ENCODE results near the gene UGT3A1.
A peak's percentile ranks its signal among the peaks of the same experiment; 100 is the strongest.
"Not testable (repeated sequence)": the region's sequence is repeated elsewhere in the genome, so short reads cannot be mapped to it uniquely, and the experiment has no call there.

UGT3A1 gene

DNA sequence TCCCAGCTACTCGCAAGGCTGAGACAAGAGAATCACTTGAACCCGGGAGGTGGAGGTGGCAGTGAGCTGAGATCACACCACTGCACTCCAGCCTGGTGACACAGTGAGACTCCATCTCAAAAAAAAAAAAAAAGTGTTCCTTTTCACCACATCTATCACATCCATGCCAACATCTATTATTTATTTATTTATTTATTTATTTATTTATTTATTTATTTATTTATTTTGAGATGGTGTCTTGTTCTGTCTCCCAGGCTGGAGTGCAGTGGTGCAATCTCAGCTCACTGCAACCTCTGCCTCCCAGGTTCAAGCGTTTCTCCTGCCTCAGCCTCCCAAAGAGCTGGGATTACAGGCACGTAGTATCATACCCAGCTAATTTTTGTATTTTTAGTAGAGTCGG lies 28.4 kb upstream of the UGT3A1 start:
- not testable (repeated sequence) for H3K36me3 ChIP-seq (ENCODE audit: control insufficient read depth, low read depth, low read length); H3K9ac ChIP-seq (ENCODE audit: low read length); H3K9me3 ChIP-seq (ENCODE audit: control insufficient read depth, low read depth, low read length); H3K4me1 ChIP-seq (ENCODE audit: control insufficient read depth, low read depth, low read length); H3K27ac ChIP-seq (ENCODE audit: low read length); H3K27me3 ChIP-seq (ENCODE audit: control insufficient read depth, insufficient read depth, low read length); H3K4me3 ChIP-seq (ENCODE audit: low read length)

GRCh38 chr5:36017622-36018021 lies 26.4 kb upstream of the UGT3A1 start:
- H3K9me3 ChIP-seq (ENCODE audit: control insufficient read depth, low read depth, low read length), result peaks cover 22% of the 10 kb centered on the region
- no peak overlapping the region for H3K9ac ChIP-seq (ENCODE audit: low read length)
- H3K27me3 ChIP-seq (ENCODE audit: control insufficient read depth, insufficient read depth, low read length), result no peaks in the 10 kb centered on the region
- no peak overlapping the region for H3K4me3 ChIP-seq (ENCODE audit: low read length)
- H3K4me1 ChIP-seq (ENCODE audit: control insufficient read depth, low read depth, low read length), result no peaks in the 10 kb centered on the region
- H3K36me3 ChIP-seq (ENCODE audit: control insufficient read depth, low read depth, low read length), result no peaks in the 10 kb centered on the region
- no peak overlapping the region for H3K27ac ChIP-seq (ENCODE audit: low read length)

DNA sequence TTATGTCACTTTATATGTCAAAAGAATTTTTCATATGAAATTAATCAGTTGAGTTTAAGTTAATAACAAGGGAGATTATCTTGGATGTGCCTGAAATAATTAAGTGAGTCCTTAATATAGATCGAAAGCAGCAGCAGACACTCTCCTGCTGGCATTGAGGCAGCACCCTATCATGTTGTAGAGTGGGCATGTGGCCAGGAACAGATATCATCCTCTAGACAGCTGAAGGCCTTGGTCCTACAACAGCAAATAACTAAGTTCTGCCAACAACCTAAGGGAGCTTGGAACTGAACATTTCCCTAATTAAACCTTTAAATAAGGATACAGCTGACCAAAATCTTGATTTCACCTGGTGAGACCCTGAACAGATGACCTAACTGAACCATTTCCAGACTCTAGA lies 25.8 kb upstream of the UGT3A1 start:
- Histone ChIP-seq H3K9me3 (ENCODE audit: control insufficient read depth, low read depth, low read length) (peaks cover 23% of the 10 kb centered on the region), H3K9ac (ENCODE audit: low read length) (no peak overlapping the region), H3K36me3 (ENCODE audit: control insufficient read depth, low read depth, low read length) (no peaks in the 10 kb centered on the region), H3K4me3 (ENCODE audit: low read length) (no peak overlapping the region), H3K27ac (ENCODE audit: low read length) (no peak overlapping the region), H3K4me1 (ENCODE audit: control insufficient read depth, low read depth, low read length) (no peaks in the 10 kb centered on the region), H3K27me3 (ENCODE audit: control insufficient read depth, insufficient read depth, low read length) (no peaks in the 10 kb centered on the region)

DNA sequence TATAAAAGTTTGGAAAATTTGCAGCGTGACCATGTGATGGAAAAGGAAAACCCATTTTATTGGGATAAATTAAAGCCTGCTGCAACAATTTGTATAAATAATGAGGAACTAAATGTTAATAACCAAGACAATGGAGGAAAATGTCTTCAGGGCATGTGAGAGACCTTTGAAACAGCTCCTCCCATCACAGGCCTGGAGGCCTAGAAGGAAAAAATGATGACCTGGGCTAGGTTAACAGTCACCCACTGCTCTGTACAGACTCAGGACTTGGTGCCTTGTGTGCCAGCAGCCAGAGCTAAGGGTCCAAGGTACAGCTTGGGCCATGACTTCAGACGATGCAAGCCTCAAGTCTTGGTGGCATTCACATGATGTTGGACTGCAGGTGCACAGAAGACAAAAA lies 22.0 kb upstream of the UGT3A1 start:
- no peaks in the 10 kb centered on the region for H3K36me3 ChIP-seq (ENCODE audit: control insufficient read depth, low read depth, low read length)
- no peaks in the 10 kb centered on the region for H3K27me3 ChIP-seq (ENCODE audit: control insufficient read depth, insufficient read depth, low read length)
- peaks cover 35% of the 10 kb centered on the region for H3K9me3 ChIP-seq (ENCODE audit: control insufficient read depth, low read depth, low read length)
- no peak overlapping the region for H3K9ac ChIP-seq (ENCODE audit: low read length)
- H3K4me3 ChIP-seq (ENCODE audit: low read length), result no peak overlapping the region
- no peaks in the 10 kb centered on the region for H3K4me1 ChIP-seq (ENCODE audit: control insufficient read depth, low read depth, low read length)
- no peak overlapping the region for H3K27ac ChIP-seq (ENCODE audit: low read length)

DNA sequence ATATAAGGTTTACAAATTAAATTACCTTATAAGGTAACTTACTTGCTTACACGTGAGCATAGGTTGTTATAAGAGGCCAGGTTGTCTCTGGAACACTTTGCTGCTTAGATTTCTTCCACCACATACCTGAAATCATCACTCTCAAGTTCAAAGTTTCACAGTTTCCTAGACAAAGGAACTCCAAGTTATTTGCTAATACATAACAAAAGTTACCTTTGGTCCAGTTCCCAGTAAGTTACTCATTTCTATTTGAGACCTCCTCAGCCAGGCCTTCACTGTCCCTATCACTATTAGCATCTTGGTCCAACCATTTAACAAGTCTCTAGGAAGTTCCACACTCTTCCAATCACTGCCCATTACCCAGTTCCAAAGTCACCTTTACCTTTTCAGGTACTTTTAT lies 18.5 kb upstream of the UGT3A1 start:
- Histone ChIP-seq H3K9ac (ENCODE audit: low read length) (no peak overlapping the region), H3K27me3 (ENCODE audit: control insufficient read depth, insufficient read depth, low read length) (no peaks in the 10 kb centered on the region), H3K36me3 (ENCODE audit: control insufficient read depth, low read depth, low read length) (no peaks in the 10 kb centered on the region), H3K4me1 (ENCODE audit: control insufficient read depth, low read depth, low read length) (no peaks in the 10 kb centered on the region), H3K9me3 (ENCODE audit: control insufficient read depth, low read depth, low read length) (peaks cover 31% of the 10 kb centered on the region), H3K27ac (ENCODE audit: low read length) (no peak overlapping the region), H3K4me3 (ENCODE audit: low read length) (no peak overlapping the region)

GRCh38 chr5:36007366-36007765 lies 16.2 kb upstream of the UGT3A1 start:
- no peaks in the 10 kb centered on the region for H3K4me1 ChIP-seq (ENCODE audit: control insufficient read depth, low read depth, low read length)
- H3K27ac ChIP-seq (ENCODE audit: low read length), result no peak overlapping the region
- H3K9me3 ChIP-seq (ENCODE audit: control insufficient read depth, low read depth, low read length), result peaks cover 13% of the 10 kb centered on the region
- H3K36me3 ChIP-seq (ENCODE audit: control insufficient read depth, low read depth, low read length), result no peaks in the 10 kb centered on the region
- H3K4me3 ChIP-seq (ENCODE audit: low read length), result no peak overlapping the region
- H3K9ac ChIP-seq (ENCODE audit: low read length), result no peak overlapping the region
- no peaks in the 10 kb centered on the region for H3K27me3 ChIP-seq (ENCODE audit: control insufficient read depth, insufficient read depth, low read length)

DNA sequence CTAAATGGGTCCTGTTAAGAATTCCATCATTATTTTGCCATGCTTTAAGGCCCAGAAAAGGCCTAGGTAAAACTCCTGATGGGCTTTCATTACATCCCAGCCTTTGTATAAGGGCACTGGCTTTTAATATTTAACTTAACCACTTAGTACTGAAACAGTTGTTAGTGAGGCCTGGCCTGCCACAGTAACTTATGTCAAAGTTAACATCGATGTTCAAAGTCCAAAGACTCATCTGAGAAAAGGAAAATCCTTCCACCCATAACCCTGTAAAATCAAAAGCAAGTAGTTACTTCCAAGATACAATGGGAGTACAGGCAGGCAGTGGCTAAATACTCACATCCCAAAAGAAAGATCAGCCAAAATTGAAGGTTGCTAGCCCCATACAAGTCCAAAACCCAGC lies 15.0 kb upstream of the UGT3A1 start:
- no peaks in the 10 kb centered on the region for H3K36me3 ChIP-seq (ENCODE audit: control insufficient read depth, low read depth, low read length)
- H3K4me1 ChIP-seq (ENCODE audit: control insufficient read depth, low read depth, low read length), result no peaks in the 10 kb centered on the region
- no peak overlapping the region for H3K9ac ChIP-seq (ENCODE audit: low read length)

GRCh38 chr5:36001032-36001431 lies 9.8 kb upstream of the UGT3A1 start:
- Histone ChIP-seq H3K9me3 (ENCODE audit: control insufficient read depth, low read depth, low read length) (no peaks in the 10 kb centered on the region), H3K4me3 (ENCODE audit: low read length) (no peak overlapping the region), H3K9ac (ENCODE audit: low read length) (no peak overlapping the region), H3K27me3 (ENCODE audit: control insufficient read depth, insufficient read depth, low read length) (no peaks in the 10 kb centered on the region), H3K36me3 (ENCODE audit: control insufficient read depth, low read depth, low read length) (no peaks in the 10 kb centered on the region), H3K27ac (ENCODE audit: low read length) (no peak overlapping the region), H3K4me1 (ENCODE audit: control insufficient read depth, low read depth, low read length) (no peaks in the 10 kb centered on the region)

More for the DNA sequence above, 15.0 kb upstream of the UGT3A1 start:
- no peak overlapping the region for H3K4me3 ChIP-seq (ENCODE audit: low read length)
- no peaks in the 10 kb centered on the region for H3K27me3 ChIP-seq (ENCODE audit: control insufficient read depth, insufficient read depth, low read length)
- peaks cover 13% of the 10 kb centered on the region for H3K9me3 ChIP-seq (ENCODE audit: control insufficient read depth, low read depth, low read length)
- no peak overlapping the region for H3K27ac ChIP-seq (ENCODE audit: low read length)

DNA sequence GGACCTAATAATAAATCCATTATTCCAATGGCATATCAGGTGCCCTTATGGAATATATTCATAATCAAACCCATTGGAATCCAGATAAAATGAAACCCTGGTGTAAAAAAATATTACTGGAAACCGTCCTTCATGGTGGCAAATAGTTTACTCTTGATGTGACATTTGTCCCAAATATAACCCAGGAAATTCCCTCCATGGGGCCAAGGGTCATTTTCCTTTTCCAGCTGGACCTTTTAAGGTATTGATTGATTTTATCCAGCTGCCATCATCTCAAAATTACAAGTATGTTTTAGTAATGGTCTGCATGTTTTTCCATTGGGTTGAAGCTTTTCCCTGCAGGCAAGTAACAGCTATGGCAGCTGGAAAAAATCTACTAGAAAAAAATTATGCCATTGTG lies 8.4 kb upstream of the UGT3A1 start:
- Histone ChIP-seq H3K4me3 (ENCODE audit: low read length) (no peak overlapping the region), H3K9me3 (ENCODE audit: control insufficient read depth, low read depth, low read length) (no peaks in the 10 kb centered on the region), H3K4me1 (ENCODE audit: control insufficient read depth, low read depth, low read length) (no peaks in the 10 kb centered on the region), H3K27me3 (ENCODE audit: control insufficient read depth, insufficient read depth, low read length) (no peaks in the 10 kb centered on the region), H3K27ac (ENCODE audit: low read length) (no peak overlapping the region), H3K9ac (ENCODE audit: low read length) (no peak overlapping the region), H3K36me3 (ENCODE audit: control insufficient read depth, low read depth, low read length) (no peaks in the 10 kb centered on the region)

DNA sequence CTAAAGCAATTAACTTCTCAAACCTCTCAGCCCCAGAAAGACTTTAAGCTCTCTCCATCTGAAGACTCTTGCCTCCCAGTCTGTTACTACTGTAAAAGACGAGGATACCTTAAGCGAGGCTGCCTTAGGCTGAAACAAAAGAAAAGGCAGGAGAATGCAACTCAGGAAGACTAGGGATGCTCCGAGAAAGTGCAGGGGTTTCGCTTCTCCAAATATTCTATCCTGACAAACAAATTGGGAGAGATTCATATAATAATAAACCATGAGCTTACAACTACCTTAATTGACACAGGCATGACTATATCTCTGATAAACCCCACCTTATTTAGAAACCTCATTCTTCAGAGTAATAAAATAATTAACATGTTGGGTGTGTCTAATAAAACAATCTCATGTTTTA lies 4.9 kb upstream of the UGT3A1 start:
- Histone ChIP-seq H3K9me3 (ENCODE audit: control insufficient read depth, low read depth, low read length) (no peaks in the 10 kb centered on the region), H3K4me1 (ENCODE audit: control insufficient read depth, low read depth, low read length) (no peaks in the 10 kb centered on the region), H3K9ac (ENCODE audit: low read length) (no peak overlapping the region), H3K27me3 (ENCODE audit: control insufficient read depth, insufficient read depth, low read length) (no peaks in the 10 kb centered on the region), H3K27ac (ENCODE audit: low read length) (no peak overlapping the region), H3K4me3 (ENCODE audit: low read length) (no peak overlapping the region), H3K36me3 (ENCODE audit: control insufficient read depth, low read depth, low read length) (no peaks in the 10 kb centered on the region)

DNA sequence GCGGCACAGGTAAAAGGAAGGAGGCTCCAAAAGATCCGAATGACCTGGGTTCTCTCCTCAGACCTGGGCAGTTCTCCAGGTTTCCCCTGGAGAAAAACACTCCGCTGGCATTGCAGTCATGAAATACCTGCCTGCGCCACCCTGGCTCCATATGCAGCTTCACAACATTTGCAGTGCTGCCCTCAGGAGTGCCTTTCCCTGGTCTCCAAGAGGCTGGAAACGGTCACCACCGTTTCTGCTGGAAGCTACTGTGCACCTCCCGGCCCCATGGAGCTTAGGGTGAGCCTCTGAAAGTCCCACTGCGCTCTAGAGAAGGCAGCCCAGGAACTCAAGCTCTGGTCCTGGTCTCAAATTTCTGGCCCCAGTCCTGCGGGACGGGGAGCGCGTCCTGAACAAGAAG lies 670 bp downstream of the UGT3A1 start:
- Histone ChIP-seq H3K36me3 (ENCODE audit: control insufficient read depth, low read depth, low read length) (no peaks in the 10 kb centered on the region), H3K4me3 (ENCODE audit: low read length) (peak overlapping the region; percentile 55), H3K27me3 (ENCODE audit: control insufficient read depth, insufficient read depth, low read length) (peaks cover 20% of the 10 kb centered on the region), H3K9me3 (ENCODE audit: control insufficient read depth, low read depth, low read length) (no peaks in the 10 kb centered on the region), H3K9ac (ENCODE audit: low read length) (peak overlapping the region; percentile 1), H3K27ac (ENCODE audit: low read length) (no peak overlapping the region), H3K4me1 (ENCODE audit: control insufficient read depth, low read depth, low read length) (no peaks in the 10 kb centered on the region)

GRCh38 chr5:35988529-35988928 lies 2.7 kb downstream of the UGT3A1 start:
- no peaks in the 10 kb centered on the region for H3K9me3 ChIP-seq (ENCODE audit: control insufficient read depth, low read depth, low read length)
- no peak overlapping the region for H3K4me3 ChIP-seq (ENCODE audit: low read length)
- no peaks in the 10 kb centered on the region for H3K4me1 ChIP-seq (ENCODE audit: control insufficient read depth, low read depth, low read length)
- no peaks in the 10 kb centered on the region for H3K36me3 ChIP-seq (ENCODE audit: control insufficient read depth, low read depth, low read length)
- peaks cover 20% of the 10 kb centered on the region for H3K27me3 ChIP-seq (ENCODE audit: control insufficient read depth, insufficient read depth, low read length)
- no peak overlapping the region for H3K9ac ChIP-seq (ENCODE audit: low read length)
- H3K27ac ChIP-seq (ENCODE audit: low read length), result no peak overlapping the region

Data from iPS-18a (cell line).